G401.6 (cell line): ENCODE data around the gene ATMIN.

ENCODE experiments used
- FAIRE-seq: peaks from 2 replicates; lab custom pipeline; 2012; peaks lifted over from hg19 to GRCh38; lab: Jason Lieb, UNC

The ATMIN gene

DNA sequence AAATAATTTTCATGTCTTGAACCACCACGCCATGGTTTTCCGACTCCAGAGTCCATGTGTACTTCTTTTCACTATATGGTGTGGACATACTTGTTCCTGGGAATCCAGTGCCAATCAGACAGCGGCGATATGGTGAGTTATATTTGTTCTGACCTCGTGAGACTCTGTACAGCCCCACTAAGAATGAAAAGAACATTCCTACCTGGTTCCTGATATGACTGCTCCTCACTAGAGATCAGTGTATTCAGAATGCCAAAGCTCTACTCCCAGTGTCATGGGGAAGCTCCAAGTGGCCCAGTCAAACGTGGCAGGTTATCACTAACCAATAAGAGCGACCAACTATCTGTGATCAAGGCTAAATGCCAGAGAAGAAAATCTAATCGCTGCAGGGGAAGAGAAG lies 35.3 kb downstream of the ATMIN start:
- FAIRE-seq = no peak

DNA sequence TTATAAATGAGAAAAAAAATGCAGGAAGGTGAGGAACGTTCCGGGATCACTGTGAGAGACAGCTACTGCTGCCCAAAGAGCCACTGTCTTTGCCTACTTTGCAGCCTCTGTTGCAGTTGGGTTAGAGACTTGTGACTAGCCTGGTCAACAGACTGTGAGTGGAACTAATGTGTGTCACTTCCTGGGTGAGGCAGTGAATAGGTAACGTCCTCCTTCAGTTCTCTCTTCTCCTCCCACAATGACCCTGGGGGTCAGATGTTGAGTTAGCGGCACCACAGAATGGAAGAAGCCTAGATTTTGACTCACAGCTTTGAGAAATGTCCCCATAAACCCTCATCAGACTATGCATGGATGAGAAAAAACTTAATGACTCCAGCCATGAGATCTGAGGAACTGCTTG lies 36.2 kb downstream of the ATMIN start:
- FAIRE-seq = no peak

DNA sequence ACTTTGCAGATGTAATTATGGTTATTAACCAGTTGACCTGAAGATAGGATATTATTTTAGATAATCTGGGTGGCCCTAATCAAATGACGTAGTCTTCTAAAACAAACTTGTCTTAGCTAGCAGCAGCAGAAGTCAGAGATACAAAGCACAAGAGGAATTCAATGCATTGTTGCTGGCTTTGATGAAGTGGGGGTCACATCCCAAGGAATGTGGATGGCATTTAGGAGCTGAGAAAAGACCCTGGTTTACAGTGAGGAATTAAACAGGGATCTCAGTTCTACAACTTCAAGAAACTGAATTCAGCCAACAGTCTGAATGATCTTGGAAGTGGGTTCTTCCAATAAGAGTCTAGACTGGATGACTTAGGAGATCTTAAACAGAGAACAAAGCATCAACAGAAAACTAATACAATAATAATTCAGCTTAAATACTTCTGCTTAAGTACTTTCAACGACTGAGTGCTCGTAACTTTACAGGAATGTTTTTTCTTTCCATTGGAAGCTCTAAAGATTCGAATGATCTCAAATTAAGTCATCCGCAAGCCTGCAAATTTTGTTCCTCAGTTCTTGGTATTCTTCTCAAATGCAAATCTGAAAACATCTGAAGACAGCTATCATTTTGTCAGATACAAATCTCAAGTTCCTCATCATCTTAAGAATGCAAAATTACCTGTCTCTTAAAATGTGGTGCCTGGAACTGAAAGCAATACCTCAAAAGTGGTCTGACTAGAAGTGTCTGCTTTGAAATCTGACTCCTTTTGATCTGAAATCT lies 38.1 kb downstream of the ATMIN start:
- no peak for FAIRE-seq

DNA sequence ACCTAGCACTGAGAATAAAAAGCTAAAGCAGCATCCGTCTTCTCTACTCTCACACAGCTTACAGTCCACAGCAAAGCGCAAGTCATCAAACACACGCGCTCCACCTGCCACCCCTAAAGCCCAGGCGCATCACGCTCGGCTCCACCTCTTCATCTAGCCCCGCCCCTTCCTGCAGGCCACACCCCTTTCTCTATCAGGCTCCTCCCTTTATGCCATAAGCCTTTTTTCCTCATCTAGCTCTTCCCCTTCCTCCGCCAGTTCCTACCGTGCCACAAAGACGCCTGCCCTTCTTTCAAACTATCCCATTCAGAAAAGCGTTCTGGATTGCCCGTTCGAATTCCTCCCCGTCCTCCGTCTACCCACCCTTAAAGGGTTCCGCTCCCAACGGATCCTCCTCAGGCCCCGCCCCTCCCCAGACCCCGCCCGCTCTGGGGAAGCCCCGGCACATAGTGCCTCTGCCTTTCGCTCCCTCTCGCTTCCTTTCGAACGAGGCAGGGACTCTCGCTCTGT lies 41.0 kb downstream of the ATMIN start:
- peak; percentile 91 for FAIRE-seq

DNA sequence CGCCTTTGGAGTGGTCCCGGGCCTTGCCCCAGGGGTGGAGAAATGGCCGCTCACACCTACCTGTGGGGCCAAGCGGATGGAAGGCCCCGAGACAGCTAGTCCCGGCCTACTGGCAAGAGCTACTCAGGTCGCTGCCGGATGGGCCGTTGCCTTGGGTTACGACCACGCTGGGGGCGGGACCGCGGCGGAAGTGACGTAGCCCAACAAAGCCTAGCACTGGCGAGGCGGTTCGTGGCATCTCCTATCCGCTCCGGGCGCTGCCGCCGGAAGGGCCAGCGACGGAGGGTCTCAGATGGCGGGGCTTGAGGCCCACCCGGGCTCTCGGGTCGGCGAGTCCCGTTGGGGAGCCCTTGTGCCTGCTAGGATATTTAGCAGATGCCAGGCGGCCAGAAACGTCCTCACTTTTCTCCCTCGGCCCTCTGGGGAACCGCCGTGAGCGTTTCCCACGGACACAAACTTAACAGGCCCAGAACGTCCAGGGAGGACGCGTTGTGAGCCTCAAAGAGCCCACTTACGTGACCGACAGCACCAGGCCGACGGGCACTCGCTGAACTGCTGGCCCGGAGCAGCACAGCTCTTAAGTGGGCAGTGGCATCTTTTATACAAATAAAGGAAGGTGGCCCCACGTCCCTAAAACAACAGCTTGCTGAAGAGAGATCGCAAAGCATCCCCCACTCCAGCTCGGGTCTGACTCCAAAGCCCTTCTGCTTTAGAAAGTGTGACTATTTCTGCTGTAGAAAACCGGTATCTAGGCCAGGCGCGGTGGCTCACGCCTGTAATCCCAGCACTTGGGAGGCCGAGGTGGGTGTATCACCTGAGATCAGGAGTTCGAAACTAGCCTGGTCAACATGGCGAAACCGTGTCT lies 41.7 kb downstream of the ATMIN start, which contains the start of gene C16orf46:
TSS of gene C16orf46 (minus strand) at position 163 of the 865 bp plus-strand sequence. CDS start 13,283 bp downstream, outside the sequence.
- peak; percentile 62 for FAIRE-seq

DNA sequence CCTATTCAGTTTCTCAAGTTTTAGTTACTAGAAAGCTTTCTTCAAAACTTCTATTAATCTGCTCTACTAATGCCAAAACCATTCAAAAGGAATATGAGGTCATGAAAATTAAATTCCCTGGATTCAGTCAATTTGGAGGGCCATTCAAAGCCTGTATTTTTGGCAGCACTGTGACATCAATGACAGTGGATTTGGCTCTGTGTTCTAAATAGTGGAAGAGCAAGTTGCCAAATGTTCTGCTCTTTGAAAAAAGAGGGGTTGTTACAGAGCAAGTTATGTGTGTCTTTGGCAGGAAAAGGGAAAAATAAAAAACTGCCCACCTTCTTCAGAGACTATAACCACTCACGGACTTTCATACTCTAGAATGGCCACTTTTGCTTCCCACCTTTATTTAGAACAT lies 44.6 kb downstream of the ATMIN start:
- FAIRE-seq = no peak

DNA sequence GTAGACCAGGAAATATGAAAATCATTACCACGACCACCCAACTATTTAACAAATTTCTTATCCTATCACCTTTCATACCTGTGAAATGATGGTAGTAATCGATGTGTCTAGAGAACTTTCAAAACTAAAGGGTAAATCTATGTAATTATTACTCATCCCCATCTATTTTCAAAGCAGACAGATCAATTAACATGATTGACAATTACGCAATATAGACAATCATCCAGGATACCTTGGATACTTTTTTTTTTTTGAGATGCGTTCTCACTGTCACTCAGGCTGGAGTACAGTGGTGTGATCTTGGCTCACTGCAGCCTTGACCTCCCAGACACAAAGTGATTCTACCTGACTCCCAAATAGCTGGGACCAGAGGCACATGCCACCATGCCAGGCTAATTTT lies 45.4 kb downstream of the ATMIN start:
- no peak for FAIRE-seq

DNA sequence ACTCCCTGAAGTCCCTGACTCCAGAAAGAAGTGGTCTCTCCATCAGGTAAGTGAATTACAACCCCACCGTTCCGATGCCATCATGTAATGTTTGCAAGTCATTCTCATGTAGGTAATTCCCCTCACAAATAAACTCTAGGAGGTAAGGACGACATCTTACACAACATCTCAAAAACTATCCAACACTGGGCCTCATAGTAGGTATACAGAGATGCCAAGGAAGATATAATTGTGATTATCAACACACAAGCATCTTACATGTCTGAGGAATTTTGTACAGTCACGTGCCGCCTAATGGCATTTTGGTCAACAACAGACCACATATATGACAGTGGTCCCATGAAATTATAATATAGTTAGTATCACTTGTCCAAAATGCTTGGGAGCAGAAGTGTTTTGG lies 53.2 kb downstream of the ATMIN start:
- FAIRE-seq = no peak

DNA sequence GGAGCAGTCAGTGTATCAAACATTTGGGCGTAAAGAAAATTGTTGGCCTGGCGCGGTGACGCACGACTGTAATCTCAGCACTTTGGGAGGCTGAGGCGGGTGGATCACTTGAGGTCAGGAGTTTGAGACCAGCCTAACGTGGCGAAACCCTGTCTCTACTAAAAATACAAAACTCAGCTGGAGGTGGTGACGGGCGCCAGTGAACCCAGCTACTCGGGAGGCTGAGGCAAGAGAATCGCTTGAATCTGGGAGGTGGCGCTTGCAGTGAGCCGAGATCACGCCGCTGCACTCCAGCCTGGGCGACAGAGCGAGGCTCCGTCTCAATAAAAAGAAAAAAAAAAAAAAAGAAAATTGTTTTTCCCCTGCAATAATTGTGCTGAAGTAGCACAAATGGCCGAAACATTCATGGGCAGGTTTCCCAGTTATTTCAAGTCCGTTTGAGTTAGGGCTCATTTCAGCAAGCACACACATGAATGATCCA lies 59.2 kb downstream of the ATMIN start:
- FAIRE-seq = no peak

DNA sequence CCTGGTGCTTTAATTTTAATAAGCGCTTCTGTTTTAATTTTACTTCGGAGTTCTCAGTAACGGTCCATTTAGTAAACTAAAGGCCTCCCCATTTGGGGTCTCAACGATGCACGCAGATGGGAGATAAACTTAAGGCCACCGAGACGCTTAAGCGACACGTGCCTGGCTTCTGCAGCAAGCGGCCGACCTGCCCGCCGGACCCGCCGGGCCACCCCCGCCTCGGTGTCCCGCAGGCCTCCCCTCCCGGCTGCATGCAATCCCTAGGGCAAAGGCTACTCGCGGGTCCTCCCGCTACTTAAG lies 60.0 kb downstream of the ATMIN start:
- no peak for FAIRE-seq

DNA sequence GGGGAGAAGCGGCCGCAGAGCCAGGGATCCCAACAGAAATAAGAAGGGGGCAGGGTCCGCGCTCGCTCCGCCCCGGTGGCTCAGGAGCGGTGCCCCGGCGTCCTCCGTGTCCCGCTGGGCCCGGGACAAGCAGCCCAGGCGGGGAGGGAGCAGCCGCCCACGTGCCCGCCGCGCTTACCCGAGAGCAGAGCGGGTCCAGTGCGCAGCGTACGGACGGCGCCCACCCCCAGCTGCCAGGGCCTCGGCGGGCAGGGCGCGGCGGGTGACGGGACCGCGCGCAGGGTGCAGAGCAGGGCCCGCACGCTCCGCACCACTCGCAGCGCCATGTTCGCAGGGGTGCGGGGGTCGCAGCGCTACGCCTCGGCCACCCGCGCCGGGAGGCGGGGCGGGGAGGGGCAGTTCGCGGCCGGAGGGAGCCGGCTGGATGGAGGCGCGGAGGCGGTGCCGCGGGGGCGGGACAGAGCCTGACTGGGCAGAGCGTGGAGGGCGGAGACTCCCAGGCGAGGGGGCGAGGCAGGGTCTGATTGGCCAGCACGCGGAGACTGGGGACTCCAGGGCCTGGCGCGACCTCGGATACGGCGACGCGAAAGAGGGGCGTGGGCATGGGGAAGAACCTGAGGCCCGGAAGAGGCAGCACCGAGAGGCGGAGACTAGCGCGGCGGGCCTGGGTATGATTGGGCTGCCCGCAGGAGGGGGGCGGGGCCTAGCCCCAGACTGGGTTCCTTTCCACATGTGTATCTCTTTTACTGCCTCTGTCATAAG lies 60.5 kb downstream of the ATMIN start, which contains the start of gene GCSH:
TSS of gene GCSH (minus strand) at position 443 of the 762 bp plus-strand sequence. CDS start at position 326, 117 bp downstream.
- FAIRE-seq = peak; percentile 96

DNA sequence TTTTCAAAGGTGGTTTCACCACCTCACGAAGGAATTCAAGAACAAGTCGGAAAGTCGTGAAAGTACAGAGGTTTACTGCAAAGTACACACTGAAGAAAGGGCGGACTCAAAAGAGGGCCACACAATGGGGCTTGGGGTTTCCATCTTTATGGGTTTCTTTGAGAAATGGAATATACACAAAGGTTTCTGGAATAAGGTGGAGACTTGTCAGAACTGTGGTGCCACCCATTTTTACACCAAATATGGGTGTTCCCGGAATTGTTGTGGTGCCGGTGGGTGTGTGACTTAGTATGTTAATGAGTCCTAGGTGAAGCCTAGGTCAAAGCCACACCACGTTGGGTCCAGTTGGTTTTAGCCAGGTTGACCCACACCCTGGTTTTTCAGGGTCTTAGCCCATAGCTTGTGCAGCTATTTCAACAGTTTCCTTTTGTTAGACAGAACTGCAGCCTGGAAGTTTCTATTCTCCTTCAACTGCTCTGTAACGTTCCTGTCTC lies 61.1 kb downstream of the ATMIN start:
- no peak for FAIRE-seq
